GM18519 (cell line): Measurements from ENCODE around the gene CDCA3.

Experiments
- ATAC-seq: cut with Tn5 transposase; IDR thresholded peaks from one replicate; pipeline ENCODE4 v1.9.1; 2021; ENCODE audit warnings: mild to moderate bottlenecking, moderate library complexity; ENCODE audit not compliant: unreplicated experiment, low FRiP score

The CDCA3 gene

DNA sequence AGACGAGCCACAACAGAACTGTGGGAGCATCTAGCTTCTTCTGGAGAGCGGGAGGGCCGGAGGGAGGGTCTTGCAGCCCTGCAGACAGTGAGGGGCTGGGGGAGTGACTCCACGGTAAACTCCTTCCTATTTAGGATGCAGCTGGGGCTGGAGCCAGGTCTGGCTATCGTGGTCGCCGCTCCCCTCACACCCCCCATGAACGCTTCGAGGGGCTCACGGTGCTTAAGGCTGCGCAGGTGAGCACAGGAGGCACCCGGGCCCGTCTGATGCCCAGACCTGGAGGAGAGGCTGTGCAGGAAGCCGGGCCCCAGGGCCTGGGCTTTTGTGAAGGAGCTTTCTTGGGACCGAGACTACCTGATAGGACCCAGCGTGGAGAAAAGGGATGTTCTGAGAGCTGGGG lies 14.2 kb downstream of the CDCA3 start:
- ATAC-seq = no peak

DNA sequence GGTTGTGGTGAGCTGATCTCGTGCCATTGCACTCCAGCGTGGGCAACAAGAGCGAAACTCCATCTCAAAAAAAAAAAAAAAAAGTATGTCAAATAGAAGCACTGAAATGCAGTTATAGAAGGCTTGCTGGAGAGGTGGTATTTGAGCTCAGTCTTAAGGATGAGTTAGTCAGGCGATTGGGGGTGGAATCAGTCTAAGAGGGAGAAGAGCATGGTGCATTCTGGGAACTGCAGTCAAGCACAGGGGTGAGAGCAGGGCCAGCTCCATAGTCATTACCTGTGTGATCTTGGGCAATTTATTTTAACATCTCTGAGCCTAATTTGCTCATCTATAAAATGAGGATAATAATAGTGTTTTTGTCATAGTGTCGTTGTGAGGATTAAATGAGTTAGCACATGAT lies 16.2 kb downstream of the CDCA3 start:
- no peak for ATAC-seq

DNA sequence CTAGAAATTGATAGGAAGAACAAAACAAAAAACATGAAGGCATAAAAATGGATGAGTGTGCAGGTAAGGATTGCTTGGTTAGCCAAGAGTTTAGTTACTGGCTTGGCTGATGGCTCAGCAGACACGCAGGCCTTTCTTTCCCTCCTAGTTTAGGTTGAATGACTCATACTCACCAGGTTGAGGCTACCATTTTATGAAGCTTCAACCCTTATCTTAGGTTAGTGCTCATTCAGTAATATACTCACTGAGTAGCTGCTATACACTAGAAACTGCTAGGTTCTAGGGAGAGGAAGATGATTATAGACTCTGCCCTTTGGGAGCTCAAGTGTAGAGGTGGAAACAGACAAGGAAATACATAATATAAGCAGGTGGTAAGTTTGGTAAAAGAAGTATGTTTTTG lies 16.8 kb downstream of the CDCA3 start:
- ATAC-seq = no peak

- no peak for ATAC-seq
These were observed 17.7 kb downstream of the CDCA3 start for GRCh38 chr12:6833189-6833890.

DNA sequence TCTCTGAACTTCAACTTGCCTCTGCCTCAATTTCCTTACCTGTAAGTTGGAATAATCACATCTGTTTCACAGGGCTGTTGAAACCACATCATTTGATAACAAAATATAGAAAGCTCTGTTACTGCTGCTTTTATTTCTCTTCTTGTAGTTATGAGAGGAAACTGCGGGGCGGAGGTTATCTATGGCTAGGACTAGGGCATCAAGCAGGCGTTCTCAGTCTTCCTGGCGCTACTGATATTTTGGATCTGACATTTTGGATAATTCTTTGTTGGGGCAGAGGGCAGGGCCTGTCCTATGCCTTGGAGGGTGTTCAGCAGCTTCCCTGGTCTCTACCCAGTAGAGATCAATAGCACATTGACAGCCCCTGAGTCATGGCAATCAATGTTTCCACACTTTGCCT lies 19.0 kb downstream of the CDCA3 start:
- no peak for ATAC-seq

- no peak for ATAC-seq
These were observed 19.6 kb downstream of the CDCA3 start for GRCh38 chr12:6831450-6831995.

- no peak for ATAC-seq
These were observed 20.1 kb downstream of the CDCA3 start for GRCh38 chr12:6830999-6831398.

DNA sequence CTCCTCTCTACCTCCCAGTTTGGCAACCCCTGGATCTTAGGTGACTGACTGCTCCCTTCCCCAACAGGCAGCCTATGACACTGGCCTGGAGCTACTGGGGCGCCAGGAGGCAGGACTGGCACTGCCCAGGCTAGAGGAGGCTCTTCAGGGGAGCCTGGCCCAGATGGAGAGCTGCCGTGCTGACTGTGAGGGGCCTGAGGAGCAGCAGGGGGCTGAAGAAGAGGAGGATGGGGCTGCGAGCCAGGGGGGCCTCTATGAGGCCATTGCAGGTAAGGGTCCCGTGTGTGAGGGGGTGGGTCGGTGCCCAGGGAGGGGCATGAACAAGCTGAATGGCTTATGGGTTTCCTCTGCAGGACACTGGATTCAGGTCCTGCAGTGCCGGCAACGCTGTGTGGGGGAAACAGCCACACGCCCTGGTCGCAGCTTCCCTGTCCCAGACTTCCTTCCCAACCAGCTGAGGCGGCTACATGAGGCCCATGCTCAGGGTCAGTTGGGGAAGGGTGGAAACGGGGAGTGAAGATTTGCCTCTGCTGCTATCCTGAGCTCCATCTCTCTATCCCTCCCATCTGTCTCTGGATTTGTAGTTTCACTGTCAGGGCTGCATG lies 20.7 kb downstream of the CDCA3 start:
- ATAC-seq = no peak

DNA sequence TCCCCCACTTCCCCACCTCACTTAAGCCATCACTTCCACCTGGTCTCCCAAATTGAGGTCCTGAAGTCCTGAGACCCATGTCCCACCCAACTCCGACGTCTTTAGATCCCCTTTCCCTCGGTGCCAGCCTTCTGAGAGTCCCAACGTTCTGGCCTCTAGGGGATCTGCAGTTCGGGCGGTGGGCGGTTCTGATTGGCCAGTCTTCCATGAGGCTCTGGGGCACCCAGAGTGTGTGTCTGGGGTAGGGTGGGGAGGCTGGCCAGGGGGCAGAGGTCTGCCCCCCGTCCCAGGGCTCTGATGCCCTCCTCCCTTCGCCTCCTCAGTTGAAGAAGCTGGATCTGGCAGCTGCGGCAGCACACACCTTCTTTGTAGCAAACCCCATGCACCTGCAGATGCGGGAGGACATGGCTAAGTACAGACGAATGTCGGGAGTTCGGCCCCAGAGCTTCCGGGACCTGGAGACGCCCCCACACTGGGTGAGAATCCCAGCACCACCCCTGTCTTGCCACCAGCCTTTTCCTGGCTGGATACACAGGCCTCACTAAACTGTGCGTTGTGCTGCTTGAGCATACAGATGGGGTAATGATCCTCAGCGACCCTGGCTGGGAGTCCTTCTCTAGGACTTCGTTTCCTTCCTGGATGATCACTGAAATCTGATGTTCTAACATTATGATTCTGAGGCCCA lies 21.4 kb downstream of the CDCA3 start:
- no peak for ATAC-seq

DNA sequence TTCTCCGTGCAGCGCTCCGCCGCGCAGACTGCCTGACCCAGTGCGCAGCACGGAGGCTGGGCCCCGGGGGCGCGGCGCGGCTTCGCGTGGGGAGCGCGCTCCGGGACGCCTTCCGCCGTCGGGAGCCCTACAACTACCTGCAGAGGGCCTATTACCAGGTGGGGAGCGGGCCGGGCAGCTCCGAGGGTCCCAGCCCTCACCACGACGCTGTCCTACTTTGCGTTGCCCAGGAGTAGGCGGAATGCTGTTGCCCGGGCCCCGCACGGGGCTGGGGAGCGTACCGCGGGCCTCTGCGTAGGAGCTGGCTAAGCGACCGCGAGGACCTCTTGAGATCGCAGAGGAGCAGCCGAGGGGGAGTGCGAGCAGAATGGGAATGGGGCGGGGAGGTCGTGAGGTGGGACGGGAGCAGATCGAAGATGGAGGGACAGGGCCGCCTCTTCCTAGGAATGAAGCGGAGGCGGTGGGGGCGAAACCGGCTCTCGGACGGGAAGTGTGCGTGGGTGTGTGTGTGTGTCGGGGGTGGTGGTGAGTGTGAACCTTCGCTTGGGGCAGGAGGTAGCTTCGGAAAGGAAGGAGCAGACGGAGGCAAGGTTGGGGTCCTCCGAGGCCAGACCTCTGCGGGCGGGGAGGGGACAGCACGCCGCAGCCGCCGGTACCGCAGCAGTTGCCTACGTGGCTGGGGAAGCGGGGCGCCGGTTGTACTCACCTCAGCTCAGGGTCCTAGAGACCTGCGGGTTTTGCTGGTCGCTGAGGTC lies 22.1 kb downstream of the CDCA3 start:
- ATAC-seq = no peak

DNA sequence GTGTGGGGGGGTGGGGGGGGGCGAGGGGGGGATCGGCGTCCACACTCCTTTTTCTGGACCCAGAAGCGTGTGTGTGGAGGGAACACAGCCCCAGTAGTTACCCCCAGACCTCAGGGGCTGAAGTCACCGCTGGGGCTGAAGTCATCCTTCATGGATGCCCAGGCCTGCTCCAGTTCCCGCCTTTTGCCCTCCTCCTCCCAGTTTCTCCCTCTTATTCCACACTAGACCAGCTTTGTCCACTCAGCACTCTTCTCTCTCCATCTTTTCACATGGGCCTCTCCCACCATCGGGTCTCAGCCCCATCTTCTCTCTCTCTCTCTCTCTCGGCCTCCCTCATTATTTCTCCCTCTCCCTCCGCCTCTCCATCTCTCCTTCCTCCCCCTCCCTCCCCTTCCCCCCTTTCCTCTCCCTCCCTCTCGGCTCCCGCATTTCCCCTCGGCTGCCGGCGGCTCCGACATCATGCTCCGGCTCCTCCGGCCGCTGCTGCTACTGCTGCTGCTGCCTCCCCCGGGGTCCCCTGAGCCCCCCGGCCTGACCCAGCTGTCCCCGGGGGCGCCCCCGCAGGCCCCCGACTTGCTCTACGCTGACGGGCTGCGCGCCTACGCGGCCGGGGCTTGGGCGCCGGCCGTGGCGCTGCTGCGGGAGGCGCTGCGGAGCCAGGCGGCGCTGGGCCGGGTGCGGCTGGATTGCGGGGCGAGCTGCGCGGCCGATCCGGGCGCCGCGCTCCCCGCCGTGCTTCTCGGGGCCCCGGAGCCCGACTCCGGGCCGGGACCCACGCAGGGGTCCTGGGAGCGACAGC lies 22.9 kb downstream of the CDCA3 start, which contains the start of gene P3H3:
Gene P3H3, plus strand, starts transcription at position 426 of the 799 bp plus-strand sequence. Its CDS starts 34 bp downstream, at position 460.
- no peak for ATAC-seq

DNA sequence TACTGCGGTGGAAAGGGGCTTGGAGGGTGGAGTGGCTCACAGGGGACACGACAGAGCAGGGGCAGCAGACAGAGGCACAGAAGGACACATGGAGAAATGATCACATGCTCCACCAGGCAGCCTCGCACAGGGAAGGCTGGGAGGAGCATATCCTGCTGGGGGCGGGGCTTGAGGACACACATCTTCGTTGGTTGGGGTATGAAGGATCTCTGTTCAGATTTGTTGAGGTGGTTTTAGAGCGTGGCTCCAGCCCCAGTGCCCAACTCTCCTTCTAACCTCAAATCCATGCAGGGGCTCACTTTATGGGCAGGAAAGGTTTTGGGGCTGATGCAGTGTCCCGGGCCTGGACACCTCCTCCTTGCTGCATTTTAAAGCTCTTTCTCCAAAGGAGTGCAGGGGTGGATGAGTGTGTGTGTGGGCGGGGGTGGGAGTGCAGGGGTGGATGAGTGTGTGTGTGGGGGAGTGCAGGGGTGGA lies 23.6 kb downstream of the CDCA3 start:
- ATAC-seq = no peak

DNA sequence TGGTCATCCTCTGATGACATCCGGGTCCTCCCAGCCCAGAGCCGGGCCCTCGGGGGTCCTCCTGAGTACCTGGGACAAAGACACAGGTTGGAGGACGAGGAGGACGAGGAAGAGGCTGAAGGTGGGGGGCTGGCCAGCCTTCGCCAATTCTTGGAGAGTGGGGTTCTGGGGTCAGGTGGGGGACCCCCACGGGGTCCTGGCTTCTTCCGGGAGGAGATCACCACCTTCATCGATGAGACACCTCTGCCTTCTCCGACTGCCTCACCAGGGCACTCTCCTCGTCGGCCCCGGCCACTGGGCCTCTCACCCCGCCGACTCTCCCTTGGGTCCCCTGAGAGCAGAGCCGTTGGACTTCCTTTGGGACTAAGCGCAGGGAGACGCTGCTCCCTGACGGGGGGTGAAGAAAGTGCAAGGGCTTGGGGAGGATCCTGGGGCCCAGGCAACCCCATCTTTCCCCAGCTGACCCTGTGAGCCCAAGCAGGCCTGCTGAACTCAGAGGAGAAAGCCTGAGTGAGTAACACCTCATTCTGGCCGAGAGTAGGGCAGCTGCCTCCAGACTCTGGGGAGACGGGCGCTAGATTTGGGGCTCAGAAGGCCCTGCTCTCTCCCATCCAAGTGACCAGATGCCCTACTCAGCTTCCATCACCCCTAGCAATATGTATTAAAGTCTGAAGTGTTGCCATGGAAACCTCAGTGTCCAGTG lies 24.2 kb downstream of the CDCA3 start:
- ATAC-seq = no peak

DNA sequence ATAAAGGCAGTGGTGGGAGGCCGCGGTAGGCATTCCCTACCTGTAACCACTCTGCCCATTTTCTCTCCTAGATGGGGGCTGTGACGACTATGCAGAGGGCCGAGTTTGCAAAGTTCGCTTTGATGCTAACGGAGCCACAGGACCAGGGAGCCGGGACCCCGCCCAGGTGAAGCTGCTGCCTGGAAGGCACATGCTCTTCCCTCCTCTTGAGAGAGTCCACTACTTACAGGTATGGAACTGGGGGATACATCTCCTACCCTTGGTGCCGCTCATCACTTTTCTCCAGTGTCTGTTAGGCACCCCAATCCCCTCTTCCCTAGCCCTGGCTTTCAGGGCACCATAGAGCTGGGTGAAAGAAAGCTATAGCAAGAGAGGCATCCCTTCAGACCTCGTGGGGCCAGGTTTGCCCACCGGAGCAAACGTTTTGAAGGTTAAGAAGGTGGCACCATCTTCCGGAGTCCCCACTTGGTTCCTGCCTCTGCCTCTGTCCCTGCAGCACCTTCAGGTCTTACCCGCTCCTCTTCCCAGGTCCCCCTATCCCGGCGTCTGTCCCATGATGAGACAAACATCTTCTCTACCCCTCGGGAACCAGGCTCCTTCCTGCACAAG lies 24.9 kb downstream of the CDCA3 start:
- ATAC-seq = no peak

DNA sequence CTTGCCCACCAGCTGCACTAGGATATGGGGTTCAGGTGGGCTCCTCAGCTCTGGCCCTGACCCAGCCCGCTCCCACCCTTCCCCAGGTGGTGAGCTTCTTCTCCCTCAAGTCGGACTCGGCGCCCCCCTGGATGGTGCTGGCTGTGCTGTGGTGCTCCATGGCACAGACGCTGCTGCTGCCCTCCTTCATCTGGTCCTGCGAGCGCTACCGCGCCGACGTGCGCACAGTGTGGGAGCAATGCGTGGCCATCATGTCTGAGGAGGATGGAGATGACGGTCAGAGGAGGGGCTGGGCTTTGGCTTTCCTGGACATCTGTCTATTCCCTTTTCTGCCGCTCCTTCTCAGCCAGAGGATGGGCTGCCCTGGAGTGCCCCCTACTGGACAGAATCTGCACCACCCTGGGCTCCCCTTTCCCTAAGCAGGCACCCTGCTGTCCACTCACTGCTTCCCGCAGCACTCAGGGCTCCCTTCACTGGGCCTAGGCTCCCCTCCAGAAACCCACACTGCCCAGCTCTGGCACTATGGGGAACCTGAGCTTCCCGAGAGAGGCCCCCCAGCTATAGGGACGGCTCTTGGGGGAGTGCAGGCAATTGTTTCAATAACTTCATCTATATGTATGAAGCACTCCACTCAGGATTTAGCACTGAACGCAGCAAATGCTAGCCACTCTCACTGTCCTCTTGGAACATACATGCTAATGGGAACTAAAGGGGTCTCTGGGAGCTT lies 25.5 kb downstream of the CDCA3 start:
- ATAC-seq = no peak

- no peak for ATAC-seq
These were observed 26.1 kb downstream of the CDCA3 start for GRCh38 chr12:6824901-6825381.

DNA sequence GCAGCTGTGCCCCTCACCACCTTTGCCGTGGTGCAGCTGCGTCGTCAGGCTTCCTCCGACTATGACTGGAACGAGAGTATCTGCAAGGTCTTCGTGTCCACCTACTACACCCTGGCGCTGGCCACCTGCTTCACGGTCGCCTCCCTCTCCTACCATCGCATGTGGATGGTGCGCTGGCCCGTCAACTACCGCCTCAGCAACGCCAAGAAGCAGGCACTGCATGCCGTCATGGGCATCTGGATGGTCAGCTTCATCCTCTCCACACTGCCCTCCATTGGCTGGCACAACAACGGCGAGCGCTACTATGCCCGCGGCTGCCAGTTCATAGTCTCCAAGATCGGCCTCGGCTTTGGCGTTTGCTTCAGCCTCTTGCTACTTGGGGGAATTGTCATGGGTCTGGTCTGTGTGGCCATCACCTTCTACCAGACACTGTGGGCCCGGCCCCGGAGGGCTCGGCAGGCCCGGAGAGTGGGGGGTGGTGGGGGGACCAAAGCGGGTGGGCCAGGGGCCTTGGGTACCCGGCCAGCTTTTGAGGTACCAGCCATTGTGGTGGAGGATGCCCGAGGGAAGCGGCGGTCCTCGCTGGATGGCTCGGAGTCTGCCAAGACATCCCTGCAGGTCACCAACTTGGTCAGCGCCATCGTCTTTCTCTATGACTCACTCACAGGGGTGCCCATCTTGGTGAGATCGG lies 26.9 kb downstream of the CDCA3 start:
- ATAC-seq = no peak
